B cell (primary cell): ENCODE data around the gene PLD1. TPM values are rescaled to one million over a fixed set of nuclear protein-coding genes. Genes with fewer than 3 reads are reported as not detected.

Experiments
- ATAC-seq: fragments of 200-7000 bp; cut with Tn5 transposase; one replicate; pipeline ENCODE4 v1.10.0; 2021; ENCODE audit warnings: low read depth, mild to moderate bottlenecking, moderate number of reproducible peaks, moderate library complexity
- CTCF ChIA-PET: fragments of 350-600 bp; sonication (Branson Sonifier 250); formaldehyde crosslinking; loops from one replicate; lab custom pipeline; 2021; ENCODE audit warnings: antibody characterized with exemption, inconsistent platforms; lab: Charles Lee
- POLR2A ChIA-PET: fragments of 350-600 bp; sonication (Branson Sonifier 250); formaldehyde crosslinking; loops from one replicate; lab custom pipeline; 2021; ENCODE audit warnings: antibody characterized with exemption; lab: Charles Lee
- DNase-seq: peaks from one replicate; pipeline ENCODE4 v3.0.0; 2013
- H2AFZ ChIP-seq: 2 replicates; pipeline ENCODE4 v1.6.1; 2012; ENCODE audit warnings: mild to moderate bottlenecking, low read depth, low read length; ENCODE audit not compliant: insufficient read depth, poor library complexity, severe bottlenecking
- H3K27ac ChIP-seq, 2 donors: 1 replicate in 1 of 2; 2 replicates in 1 of 2; pipeline ENCODE4 v1.5.1; 2012 to 2013; ENCODE audit warnings: low read length in 2 of 2, mild to moderate bottlenecking in 2 of 2, moderate library complexity in 1 of 2
- H3K27me3 ChIP-seq, 4 experiments: fragments of 200-600 bp in 1 of 4; sonication (generic) in 1 of 4; replicated peaks in 1 of 4; 1 replicate in 2 of 4; 2 replicates in 2 of 4; pipeline versions ENCODE4 v1.6.1 to v1.7.0; 2013 to 2016; ENCODE audit warnings: low read length in 3 of 4, mild to moderate bottlenecking in 2 of 4, mixed read lengths in 1 of 4, moderate library complexity in 1 of 4; ENCODE audit not compliant: insufficient read depth in 4 of 4, control insufficient read depth in 3 of 4; ENCODE audit errors: control extremely low read depth in 1 of 4
- H3K36me3 ChIP-seq, 2 experiments: replicated peaks in 1 of 2; 1 replicate in 1 of 2; 2 replicates in 1 of 2; pipeline versions ENCODE4 v1.6.1 to v1.7.1; 2013; ENCODE audit warnings: low read length in 1 of 2; ENCODE audit not compliant: insufficient read depth in 2 of 2, control insufficient read depth in 1 of 2; ENCODE audit errors: control extremely low read depth in 1 of 2, extremely low read depth in 1 of 2
- H3K4me1 ChIP-seq, 2 donors: fragments of 200-600 bp in 1 of 2; sonication (generic) in 1 of 2; 1 replicate in 1 of 2; 2 replicates in 1 of 2; pipeline versions ENCODE4 v1.5.1 to v1.6.1; 2013 to 2017; ENCODE audit warnings: low read length in 2 of 2; ENCODE audit not compliant: control insufficient read depth in 2 of 2, insufficient read depth in 2 of 2
- H3K4me2 ChIP-seq: replicated peaks from 2 replicates; pipeline ENCODE3; 2012; ENCODE audit warnings: mild to moderate bottlenecking, low read depth, low read length; ENCODE audit not compliant: poor library complexity, severe bottlenecking
- H3K4me3 ChIP-seq, 5 experiments: fragments of 200-600 bp in 1 of 5; sonication (generic) in 1 of 5; 1 replicate in 3 of 5; 2 replicates in 2 of 5; pipeline versions ENCODE4 v1.5.1 to v1.7.0; 2011 to 2016; ENCODE audit warnings: low read length in 4 of 5, mild to moderate bottlenecking in 4 of 5, low read depth in 2 of 5, control low read depth in 1 of 5, moderate library complexity in 1 of 5; ENCODE audit not compliant: insufficient read depth in 1 of 5; ENCODE audit errors: control extremely low read depth in 1 of 5, extremely low read depth in 1 of 5
- H3K79me2 ChIP-seq: fragments of 200-600 bp; sonication (generic); one replicate; pipeline ENCODE4 v1.6.0; 2016; ENCODE audit warnings: low read length; ENCODE audit not compliant: control insufficient read depth, insufficient read depth
- H3K9ac ChIP-seq: fragments of 200-600 bp; sonication (generic); 2 replicates; pipeline ENCODE4 v1.6.1; 2017; ENCODE audit warnings: mild to moderate bottlenecking, low read length, moderate library complexity
- H3K9me3 ChIP-seq, 3 donors: one replicate each; pipeline versions ENCODE4 v1.6.1 to v1.7.1; 2013; ENCODE audit warnings: low read length in 2 of 3; ENCODE audit not compliant: control insufficient read depth in 2 of 3, insufficient read depth in 1 of 3; ENCODE audit errors: control extremely low read depth in 1 of 3
- H4K20me1 ChIP-seq: 2 replicates; pipeline ENCODE4 v1.6.0; 2012; ENCODE audit warnings: mild to moderate bottlenecking, low read length; ENCODE audit not compliant: insufficient read depth, control insufficient read depth, poor library complexity, severe bottlenecking
- H3K27ac Mint-ChIP-seq: one replicate; pipeline ENCODE4 v1.8.0; 2021; ENCODE audit warnings: mixed read lengths
- H3K27me3 Mint-ChIP-seq: one replicate; pipeline ENCODE4 v1.8.0; 2021; ENCODE audit warnings: mixed read lengths
- H3K4me1 Mint-ChIP-seq: one replicate; pipeline ENCODE4 v1.8.0; 2021; ENCODE audit warnings: mixed read lengths
- H3K4me3 Mint-ChIP-seq: one replicate; pipeline ENCODE4 v1.8.0; 2021; ENCODE audit warnings: mixed read lengths
- H3K9me3 Mint-ChIP-seq: one replicate; pipeline ENCODE4 v1.8.0; 2022; ENCODE audit warnings: mixed read lengths; ENCODE audit not compliant: insufficient read depth
- EZH2 ChIP-seq: IDR thresholded peaks from 2 replicates; pipeline ENCODE4 v1.6.1; 2012; ENCODE audit warnings: borderline replicate concordance, low read depth, mild to moderate bottlenecking, moderate library complexity, low read length; ENCODE audit not compliant: insufficient read depth, poor library complexity, severe bottlenecking
- WGBS: methylation state at CpG from one replicate; pipeline ENCODE4 v1.1.5; 2013; ENCODE audit warnings: missing lambda C conversion rate; ENCODE audit not compliant: insufficient coverage; 5-methylcytosine and 5-hydroxymethylcytosine counted together
- intact Hi-C: fragments of 100-400 bp; cut with micrococcal nuclease; formaldehyde crosslinking; loops from one replicate; pipeline ENCODE4 v1.10.0; 2022
- polyA plus RNA-seq: library from polyadenylated mRNA; depleted of rRNA; stranded (reverse); fragments of >200 nt; gene quantifications from 2 replicates; pipeline ENCODE4 v1.2.3, GENCODE V29; 2012
- total RNA-seq, 2 donors: library from RNA; stranded (reverse); fragments of 120-200 nt in 1 of 2; gene quantifications; 1 replicate in 1 of 2; 2 replicates in 1 of 2; pipeline versions ENCODE4 v1.2.3 to v1.2.4, GENCODE V29; 2013 to 2022
- TF ChIP-seq, protein P1 (sequence below): fragments of 200-600 bp; IDR thresholded peaks from one replicate; pipeline ENCODE4 v1.8.0; 2022; ENCODE audit warnings: antibody characterized with exemption, mild to moderate bottlenecking

Gene PLD1
- total and polyA plus RNA-seq, 2 donors (not counting 1 experiment from before 2014, with no cell fraction given): 0.24 to 0.52 TPM

GRCh38 chr3:171654809-171655208, 155.5 kb downstream of the PLD1 start:
- intact Hi-C loops: no loop called here
- ChIA-PET CTCF (no interaction called here), POLR2A (no interaction called here)

DNA sequence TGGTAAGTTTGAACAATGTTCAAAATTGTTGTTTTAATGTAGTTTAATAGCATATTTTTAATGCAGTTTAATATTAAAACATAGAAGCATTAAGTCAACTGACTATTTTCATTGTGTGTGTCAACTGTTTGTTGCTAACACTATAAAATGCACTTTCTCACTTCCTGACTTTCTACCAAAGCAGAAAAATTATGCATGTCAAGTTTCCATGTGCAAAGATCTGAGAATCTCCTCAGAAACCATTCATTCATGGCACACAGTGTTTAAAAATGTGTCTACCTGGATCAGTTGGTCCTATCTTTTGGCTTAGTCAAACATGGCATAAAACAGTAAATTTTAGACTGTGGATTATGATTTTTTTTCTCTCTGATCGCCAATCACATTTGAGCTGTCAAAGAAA, 156.0 kb downstream of the PLD1 start:
- ChIA-PET CTCF (no interaction called here), POLR2A (no interaction called here)
- ATAC-seq: no peak
- Histone ChIP-seq H4K20me1 (no peaks in the 10 kb centered on the region), H3K36me3 (no peaks in the 10 kb centered on the region), H3K9ac (no peak overlapping the region), H3K4me2 (no peak overlapping the region), H3K9me3 (no peaks in the 10 kb centered on the region), H3K4me3 (no peak overlapping the region), H3K79me2 (no peaks in the 10 kb centered on the region), H3K4me1 (no peaks in the 10 kb centered on the region), H3K27ac (no peak overlapping the region), H2AFZ (no peak overlapping the region), H3K27me3 (no peaks in the 10 kb centered on the region)
- WGBS: 100% methylated on average over 1 of the region's 1 CpG
- intact Hi-C loops: no loop called here
- H3K27me3 Mint-ChIP-seq: peaks cover 12% of the 10 kb centered on the region
- no peak for DNase-seq
- no peak overlapping the region for H3K4me3 Mint-ChIP-seq
- H3K9me3 Mint-ChIP-seq: no peaks in the 10 kb centered on the region
- H3K27ac Mint-ChIP-seq: no peak overlapping the region
- TF ChIP-seq EZH2: no peak
- TF ChIP-seq, protein P1, sequence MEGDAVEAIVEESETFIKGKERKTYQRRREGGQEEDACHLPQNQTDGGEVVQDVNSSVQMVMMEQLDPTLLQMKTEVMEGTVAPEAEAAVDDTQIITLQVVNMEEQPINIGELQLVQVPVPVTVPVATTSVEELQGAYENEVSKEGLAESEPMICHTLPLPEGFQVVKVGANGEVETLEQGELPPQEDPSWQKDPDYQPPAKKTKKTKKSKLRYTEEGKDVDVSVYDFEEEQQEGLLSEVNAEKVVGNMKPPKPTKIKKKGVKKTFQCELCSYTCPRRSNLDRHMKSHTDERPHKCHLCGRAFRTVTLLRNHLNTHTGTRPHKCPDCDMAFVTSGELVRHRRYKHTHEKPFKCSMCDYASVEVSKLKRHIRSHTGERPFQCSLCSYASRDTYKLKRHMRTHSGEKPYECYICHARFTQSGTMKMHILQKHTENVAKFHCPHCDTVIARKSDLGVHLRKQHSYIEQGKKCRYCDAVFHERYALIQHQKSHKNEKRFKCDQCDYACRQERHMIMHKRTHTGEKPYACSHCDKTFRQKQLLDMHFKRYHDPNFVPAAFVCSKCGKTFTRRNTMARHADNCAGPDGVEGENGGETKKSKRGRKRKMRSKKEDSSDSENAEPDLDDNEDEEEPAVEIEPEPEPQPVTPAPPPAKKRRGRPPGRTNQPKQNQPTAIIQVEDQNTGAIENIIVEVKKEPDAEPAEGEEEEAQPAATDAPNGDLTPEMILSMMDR: no peak
- H3K4me1 Mint-ChIP-seq: no peaks in the 10 kb centered on the region

More at GRCh38 chr3:171654809-171655208, 155.5 kb downstream of the PLD1 start:
- Histone ChIP-seq H3K36me3 (no peaks in the 10 kb centered on the region), H3K4me3 (no peak overlapping the region), H3K4me2 (no peak overlapping the region), H3K27me3 (no peaks in the 10 kb centered on the region), H3K9me3 (no peaks in the 10 kb centered on the region), H3K9ac (no peak overlapping the region), H2AFZ (no peak overlapping the region), H3K27ac (no peak overlapping the region), H3K4me1 (no peaks in the 10 kb centered on the region), H3K79me2 (no peaks in the 10 kb centered on the region), H4K20me1 (no peaks in the 10 kb centered on the region)
- 0% methylated on average over 1 of the region's 3 CpGs for WGBS
- no peak overlapping the region for H3K4me3 Mint-ChIP-seq
- H3K9me3 Mint-ChIP-seq: no peaks in the 10 kb centered on the region
- H3K27me3 Mint-ChIP-seq: peaks cover 12% of the 10 kb centered on the region
- H3K27ac Mint-ChIP-seq: no peak overlapping the region
- ATAC-seq: no peak
- no peaks in the 10 kb centered on the region for H3K4me1 Mint-ChIP-seq
- TF ChIP-seq EZH2: no peak
- TF ChIP-seq, protein P1: no peak
- no peak for DNase-seq
